Epithelial cell of prostate (primary cell): Measurements from ENCODE around the gene SSTR3.

Experiments used
- DNase-seq: peaks from one replicate; pipeline ENCODE4 v3.0.0-alpha.2; 2011; ENCODE audit warnings: low read depth, low spot score
- H3K27ac ChIP-seq: fragments of 450-650 bp; 2 replicates; pipeline ENCODE4 v1.5.1; 2017; ENCODE audit warnings: mild to moderate bottlenecking

The SSTR3 gene

GRCh38 chr22:37198258-37199102, 13.8 kb downstream of the SSTR3 start:
- DNase-seq: no peak
- H3K27ac ChIP-seq: peak overlapping the region; percentile 93

- H3K27ac ChIP-seq: peak overlapping the region; percentile 93
- DNase-seq: peak; percentile 78
These were observed 14.6 kb downstream of the SSTR3 start for GRCh38 chr22:37197451-37198257.

- peak overlapping the region; percentile 93 for H3K27ac ChIP-seq
- no peak for DNase-seq
These were observed 15.5 kb downstream of the SSTR3 start for GRCh38 chr22:37196539-37197450.

- H3K27ac ChIP-seq: peak overlapping the region; percentile 93
- no peak for DNase-seq
These were observed 16.4 kb downstream of the SSTR3 start for GRCh38 chr22:37195921-37196320.

GRCh38 chr22:37194750-37195149, 17.5 kb downstream of the SSTR3 start:
- H3K27ac ChIP-seq: peak overlapping the region; percentile 93
- DNase-seq: no peak

GRCh38 chr22:37193629-37194191, 18.6 kb downstream of the SSTR3 start:
- no peak for DNase-seq
- H3K27ac ChIP-seq: no peak overlapping the region

- DNase-seq: no peak
- H3K27ac ChIP-seq: no peak overlapping the region
These were observed 19.5 kb downstream of the SSTR3 start for GRCh38 chr22:37192741-37193140.

GRCh38 chr22:37192204-37192603, 20.1 kb downstream of the SSTR3 start:
- no peak overlapping the region for H3K27ac ChIP-seq
- DNase-seq: no peak

GRCh38 chr22:37190262-37190780, 22.0 kb downstream of the SSTR3 start:
- DNase-seq: no peak

GRCh38 chr22:37188901-37189466, 23.3 kb downstream of the SSTR3 start:
- peak; percentile 64 for DNase-seq
- peak overlapping the region; percentile 98 for H3K27ac ChIP-seq

More at GRCh38 chr22:37190262-37190780, 22.0 kb downstream of the SSTR3 start:
- peak overlapping the region; percentile 98 for H3K27ac ChIP-seq

GRCh38 chr22:37187891-37188761, 24.2 kb downstream of the SSTR3 start, which contains the start of gene C1QTNF6:
Gene C1QTNF6, minus strand, starts transcription at chr22:37188247. Its CDS starts 34 bp downstream, at chr22:37188213.
- peak within 1 kb of the TSS; percentile 98 for H3K27ac ChIP-seq
- DNase-seq: no peak

- no peak for DNase-seq
- peak overlapping the region; percentile 98 for H3K27ac ChIP-seq
These were observed 24.8 kb downstream of the SSTR3 start for GRCh38 chr22:37187552-37187890.

- peak overlapping the region; percentile 98 for H3K27ac ChIP-seq
- DNase-seq: no peak
These were observed 25.2 kb downstream of the SSTR3 start for GRCh38 chr22:37186997-37187522.

GRCh38 chr22:37186228-37186996, 25.9 kb downstream of the SSTR3 start:
- peak overlapping the region; percentile 98 for H3K27ac ChIP-seq
- DNase-seq: no peak

GRCh38 chr22:37185646-37186227, 26.5 kb downstream of the SSTR3 start:
- no peak overlapping the region for H3K27ac ChIP-seq
- DNase-seq: no peak

- no peak for DNase-seq
- no peak overlapping the region for H3K27ac ChIP-seq
These were observed 27.3 kb downstream of the SSTR3 start for GRCh38 chr22:37184816-37185541.
